Measurements from ENCODE around the gene RASGRP2. TPM values are rescaled to one million over a fixed set of nuclear protein-coding genes. Genes with fewer than 3 reads are reported as not detected.

RASGRP2 gene
- total and polyA plus RNA-seq, 9 donors: 2.1 to 18.9 (median 7.6) TPM

- DNase-seq: peak; percentile 27 to 68 (median 58)
- H3K36me3 ChIP-seq: no peaks in the 10 kb centered on the region
Observed at GRCh38 chr11:64767344-64768299, 23.7 kb upstream of the RASGRP2 start.

GRCh38 chr11:64766881-64767280 is 22.9 kb upstream of the RASGRP2 start:
- H3K9me3 ChIP-seq: no peaks in the 10 kb centered on the region
- no peak overlapping the region for H3K4me3 ChIP-seq
- whole genome bisulfite sequencing, 3 donors: 90 to 97% (median 96%) methylated on average over 11 of the region's 11 CpGs
- no peaks in the 10 kb centered on the region for H3K4me1 ChIP-seq (ENCODE audit: insufficient read depth)
- intact Hi-C loops (cut with DNase I): no loop called here
- no peaks in the 10 kb centered on the region for H3K36me3 ChIP-seq
- TF ChIP-seq POLR2A (IDR thresholded peaks at IDR 0.05) (no peak), EP300 (IDR thresholded peaks at IDR 0.05) (no peak)
- TF ChIP-seq, protein P1, sequence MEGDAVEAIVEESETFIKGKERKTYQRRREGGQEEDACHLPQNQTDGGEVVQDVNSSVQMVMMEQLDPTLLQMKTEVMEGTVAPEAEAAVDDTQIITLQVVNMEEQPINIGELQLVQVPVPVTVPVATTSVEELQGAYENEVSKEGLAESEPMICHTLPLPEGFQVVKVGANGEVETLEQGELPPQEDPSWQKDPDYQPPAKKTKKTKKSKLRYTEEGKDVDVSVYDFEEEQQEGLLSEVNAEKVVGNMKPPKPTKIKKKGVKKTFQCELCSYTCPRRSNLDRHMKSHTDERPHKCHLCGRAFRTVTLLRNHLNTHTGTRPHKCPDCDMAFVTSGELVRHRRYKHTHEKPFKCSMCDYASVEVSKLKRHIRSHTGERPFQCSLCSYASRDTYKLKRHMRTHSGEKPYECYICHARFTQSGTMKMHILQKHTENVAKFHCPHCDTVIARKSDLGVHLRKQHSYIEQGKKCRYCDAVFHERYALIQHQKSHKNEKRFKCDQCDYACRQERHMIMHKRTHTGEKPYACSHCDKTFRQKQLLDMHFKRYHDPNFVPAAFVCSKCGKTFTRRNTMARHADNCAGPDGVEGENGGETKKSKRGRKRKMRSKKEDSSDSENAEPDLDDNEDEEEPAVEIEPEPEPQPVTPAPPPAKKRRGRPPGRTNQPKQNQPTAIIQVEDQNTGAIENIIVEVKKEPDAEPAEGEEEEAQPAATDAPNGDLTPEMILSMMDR (IDR thresholded peaks at IDR 0.05): no peak
- DNase-seq: peak in 1 of 5 donors; percentile 6
- H3K27ac ChIP-seq: no peak overlapping the region
- H3K27me3 ChIP-seq: no peaks in the 10 kb centered on the region

More at GRCh38 chr11:64767344-64768299, 23.7 kb upstream of the RASGRP2 start:
- WGBS, 3 donors: 46 to 50% (median 48%) methylated on average over 19 of the region's 19 CpGs
- Histone ChIP-seq H3K4me1 (ENCODE audit: insufficient read depth) (no peaks in the 10 kb centered on the region), H3K27ac (no peak overlapping the region), H3K27me3 (no peaks in the 10 kb centered on the region), H3K4me3 (no peak overlapping the region), H3K9me3 (no peaks in the 10 kb centered on the region)
- TF ChIP-seq, protein P1 (IDR thresholded peaks at IDR 0.05): peak; percentile 33 to 50 (median 47)
- no peak for TF ChIP-seq EP300 (IDR thresholded peaks at IDR 0.05)
- intact Hi-C loops (cut with DNase I): no loop called here

DNA sequence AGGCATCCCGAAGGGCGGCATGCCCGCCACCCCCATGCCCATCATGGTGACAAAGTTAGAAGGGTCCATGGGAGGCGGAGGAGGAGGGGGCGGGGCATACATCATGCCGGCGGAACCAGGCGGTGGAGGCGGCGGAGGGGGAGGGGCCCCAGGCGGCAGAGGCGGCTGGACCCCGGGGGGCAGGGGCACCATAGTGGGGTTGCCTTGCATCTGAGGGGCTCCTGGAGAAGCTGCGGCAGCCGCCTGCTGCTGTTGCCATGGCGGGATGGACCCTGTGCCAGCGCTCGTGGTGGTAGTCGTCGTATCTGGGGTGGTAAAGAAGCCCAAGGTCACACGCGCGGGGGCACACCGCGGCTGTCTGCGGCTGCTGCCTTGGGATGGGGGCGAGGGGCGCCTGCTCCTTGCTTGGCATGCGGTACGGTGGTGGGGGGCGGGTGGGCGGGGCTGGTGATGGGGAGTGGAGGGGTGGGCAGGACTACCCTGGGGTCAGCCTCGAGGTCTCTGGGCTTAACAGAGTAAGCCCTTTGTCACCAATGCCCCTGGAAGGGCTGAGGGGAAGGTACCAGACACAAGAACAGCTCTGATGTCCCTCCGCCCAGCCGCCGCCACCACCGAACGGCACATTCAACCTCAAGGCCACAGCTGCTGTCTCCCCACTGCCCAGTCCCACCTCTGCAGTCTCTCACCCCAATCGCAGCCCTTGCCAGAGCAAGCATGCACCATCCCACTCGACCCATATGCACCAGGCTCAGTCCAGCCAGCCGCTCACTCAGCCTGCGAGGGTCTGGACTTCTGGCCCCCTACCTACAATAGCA is 22.1 kb upstream of the RASGRP2 start:
- Histone ChIP-seq H3K27ac (no peak overlapping the region), H3K9me3 (no peaks in the 10 kb centered on the region), H3K36me3 (no peaks in the 10 kb centered on the region), H3K27me3 (no peaks in the 10 kb centered on the region), H3K4me3 (no peak overlapping the region), H3K4me1 (ENCODE audit: insufficient read depth) (no peaks in the 10 kb centered on the region)
- TF ChIP-seq, protein P1 (IDR thresholded peaks at IDR 0.05): no peak
- TF ChIP-seq POLR2A (IDR thresholded peaks at IDR 0.05) (no peak), EP300 (IDR thresholded peaks at IDR 0.05) (no peak)
- WGBS, 3 donors: 61 to 81% (median 73%) methylated on average over 36 to 42 of the region's 42 CpGs
- intact Hi-C loops (cut with DNase I): no loop called here
- DNase-seq: peak in 2 of 5 donors; percentile 10 to 27

DNA sequence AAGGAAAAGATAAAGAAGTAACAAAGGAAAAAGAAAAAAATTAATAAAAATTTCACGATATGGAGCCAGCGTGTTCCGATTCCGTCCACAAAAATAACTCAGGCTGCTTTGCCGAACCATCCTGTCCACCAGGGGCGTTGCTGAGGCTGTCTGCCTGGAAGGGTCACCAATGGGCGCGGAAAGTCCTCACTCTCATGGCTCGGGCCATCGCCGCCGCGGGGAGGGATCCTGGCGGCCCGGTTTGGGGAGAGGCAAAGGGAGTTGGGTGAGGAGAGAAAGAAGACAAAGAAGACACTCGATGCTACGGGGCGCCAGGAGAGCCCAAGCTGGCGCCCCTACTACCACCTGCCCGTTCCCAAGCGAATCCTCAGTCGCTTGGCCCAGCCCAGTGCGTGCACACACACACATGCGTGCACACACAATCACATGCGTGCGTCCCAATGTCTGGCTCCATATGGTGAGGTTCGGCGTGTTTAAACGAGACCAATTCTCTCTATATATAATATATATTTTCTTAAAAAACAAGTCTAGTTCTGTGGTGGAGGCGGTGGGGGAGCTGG is 21.4 kb upstream of the RASGRP2 start:
- intact Hi-C loops (cut with DNase I): no loop called here
- no peak overlapping the region for H3K27ac ChIP-seq
- H3K4me1 ChIP-seq (ENCODE audit: insufficient read depth): peaks cover 5% of the 10 kb centered on the region
- WGBS, 3 donors: 79 to 82% (median 82%) methylated on average over 30 of the region's 30 CpGs
- no peaks in the 10 kb centered on the region for H3K9me3 ChIP-seq
- peak in 2 of 5 donors; percentile 22 to 35 for DNase-seq
- TF ChIP-seq, protein P1 (IDR thresholded peaks at IDR 0.05): peak in 1 of 3 donors; percentile 15
- no peak for TF ChIP-seq POLR2A (IDR thresholded peaks at IDR 0.05)
- no peak overlapping the region for H3K4me3 ChIP-seq
- no peaks in the 10 kb centered on the region for H3K27me3 ChIP-seq
- H3K36me3 ChIP-seq: no peaks in the 10 kb centered on the region
